Transverse colon (tissue), 3 donors: Measurements from ENCODE around the gene SLC17A5.

Experiments
- CTCF ChIP-seq, 5 experiments: fragments of 200-600 bp in 3 of 5; fragments of 450-650 bp in 2 of 5; sonication (generic) in 3 of 5; IDR thresholded peaks; 1 replicate in 2 of 5; 2 replicates in 3 of 5; pipeline ENCODE4 v1.5.1; 2016 to 2017; ENCODE audit warnings: antibody characterized with exemption in 5 of 5, inconsistent platforms in 3 of 5, mild to moderate bottlenecking in 2 of 5, moderate library complexity in 1 of 5
- POLR2A ChIP-seq: fragments of 450-650 bp; IDR thresholded peaks from one replicate; pipeline ENCODE4 v1.6.1; 2016; ENCODE audit warnings: antibody characterized with exemption, mild to moderate bottlenecking, moderate library complexity

GRCh38 chr6:73644941-73645591 is 8.7 kb downstream of the SLC17A5 start:
- TF ChIP-seq CTCF (IDR thresholded peaks at IDR 0.05) (no peak), POLR2A (no peak)
